ENCODE measurements around the gene WTIP.

The WTIP gene

GRCh38 chr19:34534206-34534605 is 52.6 kb downstream of the WTIP start:
- Histone ChIP-seq H3K36me3 (replicated peaks) (no peaks in the 10 kb centered on the region), H3K9me3 (no peaks in the 10 kb centered on the region), H3K4me3 (no peak overlapping the region), H3K4me1 (no peaks in the 10 kb centered on the region), H3K27me3 (ENCODE audit: low read depth) (peaks cover 2% of the 10 kb centered on the region; the same call in 1 of the 2 replicates)
- DNase-seq (ENCODE audit: low spot score in 2 of 2), result no peak
- in situ Hi-C loops (cut with MboI; ENCODE audit: low sequenced_read_pairs), result no loop called here

GRCh38 chr19:34539396-34539795 is 57.8 kb downstream of the WTIP start:
- peaks cover 4% of the 10 kb centered on the region; the same call in 1 of the 2 replicates for H3K27me3 ChIP-seq (ENCODE audit: low read depth)
- H3K4me3 ChIP-seq, result no peak overlapping the region
- no peaks in the 10 kb centered on the region for H3K36me3 ChIP-seq (replicated peaks)
- peaks cover 9% of the 10 kb centered on the region for H3K9me3 ChIP-seq
- no peaks in the 10 kb centered on the region for H3K4me1 ChIP-seq
- no peak for DNase-seq (ENCODE audit: low spot score in 2 of 2)
- in situ Hi-C loops (cut with MboI; ENCODE audit: low sequenced_read_pairs), result no loop called here

- Histone ChIP-seq H3K4me3 (no peak overlapping the region), H3K36me3 (replicated peaks) (no peaks in the 10 kb centered on the region), H3K27me3 (ENCODE audit: low read depth) (peaks cover 4% of the 10 kb centered on the region; the same call in 1 of the 2 replicates), H3K9me3 (peaks cover 9% of the 10 kb centered on the region), H3K4me1 (no peaks in the 10 kb centered on the region)
- in situ Hi-C loops (cut with MboI; ENCODE audit: low sequenced_read_pairs), result no loop called here
- no peak for DNase-seq (ENCODE audit: low spot score in 2 of 2)
Observed at GRCh38 chr19:34540811-34541557, 59.4 kb downstream of the WTIP start.

GRCh38 chr19:34549833-34550232 is 68.3 kb downstream of the WTIP start:
- in situ Hi-C loops (cut with MboI; ENCODE audit: low sequenced_read_pairs), result loop anchor here (10.0 kb wide), 1 partner anchor 165 kb away; no protein-coding TSS in a partner anchor
- Histone ChIP-seq H3K4me1 (no peaks in the 10 kb centered on the region), H3K36me3 (replicated peaks) (no peaks in the 10 kb centered on the region)

GRCh38 chr19:34555447-34555846 is 73.9 kb downstream of the WTIP start:
- peak in 1 of 2 experiments; percentile 18 for DNase-seq (ENCODE audit: low spot score in 2 of 2)
- in situ Hi-C loops (cut with MboI; ENCODE audit: low sequenced_read_pairs), result loop anchor here (10.0 kb wide), 1 partner anchor 159 kb away; no protein-coding TSS in a partner anchor
- H3K4me1 ChIP-seq, result no peaks in the 10 kb centered on the region
- no peaks in the 10 kb centered on the region for H3K9me3 ChIP-seq
- H3K27me3 ChIP-seq (ENCODE audit: low read depth), result no peaks in the 10 kb centered on the region
- H3K36me3 ChIP-seq (replicated peaks), result no peaks in the 10 kb centered on the region
- H3K4me3 ChIP-seq, result no peak overlapping the region

More at GRCh38 chr19:34549833-34550232, 68.3 kb downstream of the WTIP start:
- H3K9me3 ChIP-seq, result no peaks in the 10 kb centered on the region
- DNase-seq (ENCODE audit: low spot score in 2 of 2), result no peak
- no peaks in the 10 kb centered on the region; the same call in 1 of the 2 replicates for H3K27me3 ChIP-seq (ENCODE audit: low read depth)
- H3K4me3 ChIP-seq, result no peak overlapping the region

GRCh38 chr19:34556488-34556887 is 74.9 kb downstream of the WTIP start:
- no peaks in the 10 kb centered on the region for H3K36me3 ChIP-seq (replicated peaks)
- H3K4me3 ChIP-seq, result no peak overlapping the region
- in situ Hi-C loops (cut with MboI; ENCODE audit: low sequenced_read_pairs), result loop anchor here (10.0 kb wide), 1 partner anchor 158 kb away; no protein-coding TSS in a partner anchor
- DNase-seq (ENCODE audit: low spot score in 2 of 2), result peak; percentile 12 to 69
- H3K9me3 ChIP-seq, result no peaks in the 10 kb centered on the region
- no peaks in the 10 kb centered on the region for H3K4me1 ChIP-seq
- H3K27me3 ChIP-seq (ENCODE audit: low read depth), result no peaks in the 10 kb centered on the region

GRCh38 chr19:34559045-34559444 is 77.5 kb downstream of the WTIP start:
- Histone ChIP-seq H3K27me3 (ENCODE audit: low read depth) (no peaks in the 10 kb centered on the region), H3K9me3 (no peaks in the 10 kb centered on the region), H3K36me3 (replicated peaks) (no peaks in the 10 kb centered on the region), H3K4me3 (no peak overlapping the region), H3K4me1 (no peaks in the 10 kb centered on the region)
- no peak for DNase-seq (ENCODE audit: low spot score in 2 of 2)
- in situ Hi-C loops (cut with MboI; ENCODE audit: low sequenced_read_pairs), result loop anchor here (10.0 kb wide), 1 partner anchor 156 kb away; no protein-coding TSS in a partner anchor

GRCh38 chr19:34560229-34560628 is 78.7 kb downstream of the WTIP start:
- in situ Hi-C loops (cut with MboI; ENCODE audit: low sequenced_read_pairs), result no loop called here
- Histone ChIP-seq H3K4me1 (no peaks in the 10 kb centered on the region), H3K9me3 (no peaks in the 10 kb centered on the region), H3K36me3 (replicated peaks) (no peaks in the 10 kb centered on the region), H3K4me3 (no peak overlapping the region), H3K27me3 (ENCODE audit: low read depth) (no peaks in the 10 kb centered on the region)
- DNase-seq (ENCODE audit: low spot score in 2 of 2), result no peak
